PC-3 (cell line): ENCODE measurements around the gene FANCE. TPM values are rescaled to one million over a fixed set of nuclear protein-coding genes. Genes with fewer than 3 reads are reported as not detected.

Experiments used
- ATAC-seq: fragments of 200-7000 bp; cut with Tn5 transposase; 2 replicates; pipeline ENCODE4 v1.9.1; 2020; ENCODE audit warnings: mild to moderate bottlenecking, moderate library complexity
- BruUV-seq: library from RNA; stranded (reverse); fragments of 400-500 nt; replicated peaks from 2 replicates; lab custom pipeline; 2021; lab: Mats Ljungman, UMichigan
- CTCF ChIA-PET: fragments of 300-600 bp; sonication (Branson Sonifier 250); formaldehyde crosslinking; loops from one replicate; lab custom pipeline; 2022; ENCODE audit warnings: antibody characterized with exemption; lab: Charles Lee
- POLR2A ChIA-PET: fragments of 300-600 bp; sonication (Branson Sonifier 250); formaldehyde crosslinking; loops from one replicate; lab custom pipeline; 2022; ENCODE audit warnings: antibody characterized with exemption; ENCODE audit not compliant: unreplicated experiment; lab: Charles Lee
- DNase-seq: peaks from one replicate; pipeline ENCODE4 v3.0.0-alpha.2; 2015
- H2AFZ ChIP-seq: fragments of 300-600 bp; sonication (generic); 2 replicates; pipeline ENCODE4 v1.6.0; 2016; ENCODE audit warnings: antibody characterized with exemption, low read length
- H3F3A ChIP-seq: fragments of 300-600 bp; sonication (generic); one replicate; pipeline ENCODE4 v1.6.0; 2017; ENCODE audit warnings: antibody characterized with exemption, low read length, control low read depth, mild to moderate bottlenecking; ENCODE audit not compliant: unreplicated experiment
- H3K27ac ChIP-seq: fragments of 300-600 bp; sonication (generic); 2 replicates; pipeline ENCODE4 v1.5.1; 2016; ENCODE audit warnings: mild to moderate bottlenecking, low read length
- H3K27me3 ChIP-seq: fragments of 300-600 bp; sonication (generic); 2 replicates; pipeline ENCODE4 v1.6.1; 2016; ENCODE audit warnings: low read length, mixed read lengths
- H3K36me3 ChIP-seq: fragments of 300-600 bp; sonication (generic); 2 replicates; pipeline ENCODE4 v1.6.1; 2016; ENCODE audit warnings: low read depth, mixed run types, low read length, mixed read lengths
- H3K4me1 ChIP-seq: fragments of 300-600 bp; sonication (generic); 2 replicates; pipeline ENCODE4 v1.5.1; 2016; ENCODE audit warnings: low read length; ENCODE audit not compliant: insufficient read depth
- H3K4me2 ChIP-seq: fragments of 300-600 bp; sonication (generic); 2 replicates; pipeline ENCODE4 v1.6.0; 2016; ENCODE audit warnings: low read length
- H3K4me3 ChIP-seq: fragments of 300-600 bp; sonication (generic); 2 replicates; pipeline ENCODE4 v1.5.1; 2016; ENCODE audit warnings: mild to moderate bottlenecking, low read length, mixed read lengths
- H3K79me2 ChIP-seq: fragments of 300-600 bp; sonication (generic); 2 replicates; pipeline ENCODE4 v1.6.1; 2017; ENCODE audit warnings: low read length, mixed read lengths
- H3K9ac ChIP-seq: fragments of 300-600 bp; sonication (generic); 2 replicates; pipeline ENCODE4 v1.6.0; 2016; ENCODE audit warnings: mild to moderate bottlenecking, low read length
- H3K9me2 ChIP-seq: fragments of 300-600 bp; sonication (generic); replicated peaks from 2 replicates; pipeline ENCODE4 v1.6.1; 2016; ENCODE audit warnings: mixed run types, low read length, mixed read lengths
- H3K9me3 ChIP-seq: fragments of 300-600 bp; sonication (generic); 2 replicates; pipeline ENCODE4 v1.6.1; 2016; ENCODE audit warnings: low read length, mixed read lengths
- H4K20me1 ChIP-seq: fragments of 300-600 bp; sonication (generic); 2 replicates; pipeline ENCODE4 v1.6.1; 2016; ENCODE audit warnings: low read length, mixed read lengths
- EZH2 ChIP-seq: fragments of 300-600 bp; sonication (generic); IDR thresholded peaks from one replicate; pipeline ENCODE4 v1.6.1; 2017; ENCODE audit warnings: antibody characterized with exemption, mild to moderate bottlenecking, low read length; ENCODE audit not compliant: unreplicated experiment
- EZH2phosphoT487 ChIP-seq: fragments of 300-600 bp; sonication (generic); IDR thresholded peaks from 2 replicates; pipeline ENCODE4 v1.6.1; 2018; ENCODE audit warnings: mild to moderate bottlenecking, antibody characterized with exemption, low read length, borderline replicate concordance
- intact Hi-C: fragments of 100-400 bp; cut with micrococcal nuclease; formaldehyde crosslinking; loops from 2 replicates; pipeline ENCODE4 v1.9.0; 2023
- total RNA-seq: library from RNA; depleted of rRNA; stranded (reverse); fragments of >200 nt; gene quantifications from 2 replicates; pipeline ENCODE4 v1.2.3, GENCODE V29; 2014
- TF ChIP-seq, protein P1 (sequence below): fragments of 300-600 bp; sonication (generic); conservative IDR thresholded peaks from 2 replicates; pipeline ENCODE4 v1.5.1; 2017; ENCODE audit warnings: antibody characterized with exemption, low read depth, mild to moderate bottlenecking, low read length

Gene FANCE
- total RNA-seq, 1 experiment from 2014 or later, result 13.8 TPM

GRCh38 chr6:35474131-35474941 is 22.2 kb downstream of the FANCE start:
- H3K9ac ChIP-seq, result no peak overlapping the region
- no peak overlapping the region for H3K4me2 ChIP-seq
- H3K9me2 ChIP-seq, result no peaks in the 10 kb centered on the region
- no peaks in the 10 kb centered on the region for H3K27me3 ChIP-seq
- DNase-seq (no peak), ATAC-seq (peak; percentile 11; the same call in 1 of the 2 replicates)
- no TSS peak for BruUV-seq
- peaks cover 43% of the 10 kb centered on the region for H4K20me1 ChIP-seq
- POLR2A ChIA-PET, result interaction anchor here (0.6 kb wide), 1 partner anchor 147 kb away, joined by 5 read pairs; no protein-coding TSS in a partner anchor
- TF ChIP-seq, protein P1, sequence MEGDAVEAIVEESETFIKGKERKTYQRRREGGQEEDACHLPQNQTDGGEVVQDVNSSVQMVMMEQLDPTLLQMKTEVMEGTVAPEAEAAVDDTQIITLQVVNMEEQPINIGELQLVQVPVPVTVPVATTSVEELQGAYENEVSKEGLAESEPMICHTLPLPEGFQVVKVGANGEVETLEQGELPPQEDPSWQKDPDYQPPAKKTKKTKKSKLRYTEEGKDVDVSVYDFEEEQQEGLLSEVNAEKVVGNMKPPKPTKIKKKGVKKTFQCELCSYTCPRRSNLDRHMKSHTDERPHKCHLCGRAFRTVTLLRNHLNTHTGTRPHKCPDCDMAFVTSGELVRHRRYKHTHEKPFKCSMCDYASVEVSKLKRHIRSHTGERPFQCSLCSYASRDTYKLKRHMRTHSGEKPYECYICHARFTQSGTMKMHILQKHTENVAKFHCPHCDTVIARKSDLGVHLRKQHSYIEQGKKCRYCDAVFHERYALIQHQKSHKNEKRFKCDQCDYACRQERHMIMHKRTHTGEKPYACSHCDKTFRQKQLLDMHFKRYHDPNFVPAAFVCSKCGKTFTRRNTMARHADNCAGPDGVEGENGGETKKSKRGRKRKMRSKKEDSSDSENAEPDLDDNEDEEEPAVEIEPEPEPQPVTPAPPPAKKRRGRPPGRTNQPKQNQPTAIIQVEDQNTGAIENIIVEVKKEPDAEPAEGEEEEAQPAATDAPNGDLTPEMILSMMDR, result no peak
- TF ChIP-seq EZH2phosphoT487, result no peak
- H3K27ac ChIP-seq, result no peak overlapping the region
- intact Hi-C loops, result no loop called here
- H3F3A ChIP-seq, result peaks cover 36% of the 10 kb centered on the region
- peaks cover 30% of the 10 kb centered on the region for H3K79me2 ChIP-seq
- no peak overlapping the region for H2AFZ ChIP-seq
- no peak overlapping the region for H3K4me3 ChIP-seq
- H3K4me1 ChIP-seq, result peaks cover 19% of the 10 kb centered on the region
- peaks cover 38% of the 10 kb centered on the region for H3K36me3 ChIP-seq
- no peaks in the 10 kb centered on the region for H3K9me3 ChIP-seq
- CTCF ChIA-PET, result interaction anchor here (0.6 kb wide), 1 partner anchor 234 kb away, joined by 3 read pairs; no protein-coding TSS in a partner anchor

- Histone ChIP-seq H2AFZ (no peak overlapping the region), H3F3A (peaks cover 29% of the 10 kb centered on the region), H3K79me2 (peaks cover 23% of the 10 kb centered on the region), H3K4me3 (no peak overlapping the region), H3K27me3 (no peaks in the 10 kb centered on the region), H3K4me1 (peaks cover 15% of the 10 kb centered on the region), H3K9me3 (no peaks in the 10 kb centered on the region), H3K4me2 (no peak overlapping the region), H3K9me2 (no peaks in the 10 kb centered on the region), H3K27ac (no peak overlapping the region), H3K9ac (no peak overlapping the region), H4K20me1 (peaks cover 36% of the 10 kb centered on the region), H3K36me3 (peaks cover 31% of the 10 kb centered on the region)
- TF ChIP-seq EZH2phosphoT487 (no peak), EZH2 (no peak)
- TF ChIP-seq, protein P1, result no peak
- ATAC-seq (no peak), DNase-seq (no peak)
- CTCF ChIA-PET, result no interaction called here
- POLR2A ChIA-PET, result no interaction called here
- intact Hi-C loops, result no loop called here
- no TSS peak for BruUV-seq
Measured at GRCh38 chr6:35474942-35475570, 22.9 kb downstream of the FANCE start.
